ENCODE measurements around the gene SAMD9L. TPM values are rescaled to one million over a fixed set of nuclear protein-coding genes. Genes with fewer than 3 reads are reported as not detected.

SAMD9L gene
- total RNA-seq, 4 donors from 2014 or later = 8.1 to 17.4 (median 10.7) TPM

DNA sequence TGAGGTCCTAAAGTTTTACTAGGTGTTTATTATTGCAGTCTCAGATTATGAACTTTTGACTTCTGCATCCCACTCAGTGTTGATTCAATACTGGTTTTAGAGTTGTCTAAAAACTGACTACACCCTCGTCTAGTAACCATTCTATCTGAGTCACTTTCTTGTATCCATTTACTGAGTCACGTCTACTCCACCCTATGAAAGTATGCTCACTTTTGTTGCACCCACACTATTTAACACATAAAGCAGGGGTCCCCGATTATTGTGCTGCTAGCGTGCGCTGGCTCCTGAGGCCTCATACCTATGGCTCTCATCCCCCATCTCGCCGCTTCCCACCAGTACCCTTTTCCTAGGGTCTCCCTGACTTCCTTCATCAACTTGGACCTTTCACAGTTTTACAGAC is 32.4 kb downstream of the SAMD9L start:
- Histone ChIP-seq H3K27ac (no peak overlapping the region), H3K36me3 (no peaks in the 10 kb centered on the region), H3K4me1 (no peaks in the 10 kb centered on the region), H3K9me3 (no peaks in the 10 kb centered on the region), H3K4me3 (replicated peaks in 1 of 3) (no peak overlapping the region), H3K27me3 (no peaks in the 10 kb centered on the region)
- TF ChIP-seq, protein P1, sequence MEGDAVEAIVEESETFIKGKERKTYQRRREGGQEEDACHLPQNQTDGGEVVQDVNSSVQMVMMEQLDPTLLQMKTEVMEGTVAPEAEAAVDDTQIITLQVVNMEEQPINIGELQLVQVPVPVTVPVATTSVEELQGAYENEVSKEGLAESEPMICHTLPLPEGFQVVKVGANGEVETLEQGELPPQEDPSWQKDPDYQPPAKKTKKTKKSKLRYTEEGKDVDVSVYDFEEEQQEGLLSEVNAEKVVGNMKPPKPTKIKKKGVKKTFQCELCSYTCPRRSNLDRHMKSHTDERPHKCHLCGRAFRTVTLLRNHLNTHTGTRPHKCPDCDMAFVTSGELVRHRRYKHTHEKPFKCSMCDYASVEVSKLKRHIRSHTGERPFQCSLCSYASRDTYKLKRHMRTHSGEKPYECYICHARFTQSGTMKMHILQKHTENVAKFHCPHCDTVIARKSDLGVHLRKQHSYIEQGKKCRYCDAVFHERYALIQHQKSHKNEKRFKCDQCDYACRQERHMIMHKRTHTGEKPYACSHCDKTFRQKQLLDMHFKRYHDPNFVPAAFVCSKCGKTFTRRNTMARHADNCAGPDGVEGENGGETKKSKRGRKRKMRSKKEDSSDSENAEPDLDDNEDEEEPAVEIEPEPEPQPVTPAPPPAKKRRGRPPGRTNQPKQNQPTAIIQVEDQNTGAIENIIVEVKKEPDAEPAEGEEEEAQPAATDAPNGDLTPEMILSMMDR (IDR thresholded peaks at IDR 0.05) = no peak
- no peak for TF ChIP-seq POLR2A (IDR thresholded peaks at IDR 0.05)
- intact Hi-C loops (cut with DNase I) = no loop called here
- 87 to 97% methylated on average over 7 of the region's 7 CpGs for WGBS, 2 donors
- DNase-seq = no peak

GRCh38 chr7:93108003-93108402 is 40.2 kb downstream of the SAMD9L start:
- H3K27me3 ChIP-seq = no peaks in the 10 kb centered on the region
- peaks cover 17 to 19% of the 10 kb centered on the region in 2 donors for H3K36me3 ChIP-seq

DNA sequence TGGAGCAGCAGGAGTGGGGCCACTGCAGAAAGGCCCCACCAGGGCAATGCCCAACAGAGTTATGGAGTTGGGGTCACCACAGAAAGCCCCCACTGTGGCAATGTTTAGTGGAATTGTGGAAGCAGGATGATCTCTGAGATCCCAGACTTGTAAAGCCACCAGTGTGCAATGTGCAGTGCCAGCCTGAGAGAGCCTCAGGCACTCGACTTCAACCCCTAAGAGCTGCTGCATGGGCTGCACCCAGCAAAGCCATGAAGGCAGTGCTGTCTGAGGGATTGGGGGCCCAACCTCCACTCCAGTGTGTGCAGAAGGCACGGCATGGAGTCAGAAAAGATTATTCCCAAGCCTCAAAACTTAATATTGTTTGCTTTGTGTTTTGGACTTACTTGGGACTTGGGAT is 50.8 kb downstream of the SAMD9L start:
- intact Hi-C loops (cut with DNase I) = no loop called here
- TF ChIP-seq, protein P1 (IDR thresholded peaks at IDR 0.05) = no peak
- TF ChIP-seq POLR2A (IDR thresholded peaks at IDR 0.05) = no peak
- DNase-seq = no peak
- no peaks in the 10 kb centered on the region for H3K36me3 ChIP-seq
- WGBS, 2 donors = 64 to 82% methylated on average over 2 of the region's 2 CpGs
- no peaks in the 10 kb centered on the region for H3K9me3 ChIP-seq
- no peak overlapping the region for H3K27ac ChIP-seq
- no peaks in the 10 kb centered on the region for H3K27me3 ChIP-seq
- H3K4me1 ChIP-seq = no peaks in the 10 kb centered on the region
- H3K4me3 ChIP-seq (replicated peaks in 1 of 3) = no peak overlapping the region

More at GRCh38 chr7:93108003-93108402, 40.2 kb downstream of the SAMD9L start:
- TF ChIP-seq, protein P1 (IDR thresholded peaks at IDR 0.05) = no peak
- TF ChIP-seq POLR2A (IDR thresholded peaks at IDR 0.05) = no peak
- intact Hi-C loops (cut with DNase I) = no loop called here
- WGBS, 2 donors = 93% methylated on average over 11 to 13 of the region's 13 CpGs
- H3K9me3 ChIP-seq = no peaks in the 10 kb centered on the region
- H3K4me3 ChIP-seq (replicated peaks in 1 of 3) = no peak overlapping the region
- no peak for DNase-seq
- H3K4me1 ChIP-seq = no peaks in the 10 kb centered on the region
- no peak overlapping the region for H3K27ac ChIP-seq

- WGBS, 2 donors = 71 to 75% methylated on average over 1 of the region's 1 CpG
- DNase-seq = no peak
- Histone ChIP-seq H3K36me3 (no peaks in the 10 kb centered on the region), H3K4me1 (no peaks in the 10 kb centered on the region), H3K27ac (no peak overlapping the region), H3K27me3 (no peaks in the 10 kb centered on the region), H3K9me3 (no peaks in the 10 kb centered on the region), H3K4me3 (replicated peaks in 1 of 3) (no peak overlapping the region)
- intact Hi-C loops (cut with DNase I) = no loop called here
- no peak for TF ChIP-seq POLR2A (IDR thresholded peaks at IDR 0.05)
- TF ChIP-seq, protein P1 (IDR thresholded peaks at IDR 0.05) = no peak
Observed at GRCh38 chr7:93092757-93093370, 55.3 kb downstream of the SAMD9L start.

Other genes starting within 250 kb of the SAMD9L start
- 1 to 10 TPM; 3.2 to 9.1 (median 6.0) TPM for gene SAMD9, start 30.4 kb downstream of the SAMD9L start, total RNA-seq
- under 1 TPM in 2 of 4 donors, not detected in 2; 0.13 to 0.22 TPM for gene HEPACAM2, start 78.1 kb upstream of the SAMD9L start, total RNA-seq
- 10 to 100 TPM; 27.4 to 41.1 (median 36.0) TPM for gene VPS50, start 84.0 kb upstream of the SAMD9L start, total RNA-seq